COLO829 (cell line): ENCODE data around the gene NEIL3.

Experiments used
- DNase-seq: peaks from one replicate; pipeline ENCODE4 v3.0.0; 2012; ENCODE audit warnings: low spot score

Gene NEIL3

GRCh38 chr4:177371461-177371860 is 61.8 kb downstream of the NEIL3 start:
- no peak for DNase-seq

GRCh38 chr4:177374966-177375365 is 65.3 kb downstream of the NEIL3 start:
- DNase-seq, result no peak

GRCh38 chr4:177375372-177375771 is 65.7 kb downstream of the NEIL3 start:
- DNase-seq, result no peak

- DNase-seq, result no peak
Observed at GRCh38 chr4:177376024-177376423, 66.3 kb downstream of the NEIL3 start.

GRCh38 chr4:177380730-177381287 is 71.1 kb downstream of the NEIL3 start:
- DNase-seq, result no peak

- DNase-seq, result no peak
Observed at GRCh38 chr4:177381762-177382310, 72.2 kb downstream of the NEIL3 start.

GRCh38 chr4:177384856-177385397 is 75.3 kb downstream of the NEIL3 start:
- no peak for DNase-seq

- no peak for DNase-seq
Observed at GRCh38 chr4:177385576-177386277, 76.1 kb downstream of the NEIL3 start.

GRCh38 chr4:177386278-177386815 is 76.7 kb downstream of the NEIL3 start:
- no peak for DNase-seq

- no peak for DNase-seq
Observed at GRCh38 chr4:177391287-177391686, 81.6 kb downstream of the NEIL3 start.

- DNase-seq, result no peak
Observed at GRCh38 chr4:177391953-177392352, 82.3 kb downstream of the NEIL3 start.

GRCh38 chr4:177393236-177393635 is 83.6 kb downstream of the NEIL3 start:
- DNase-seq, result no peak

GRCh38 chr4:177396352-177396751 is 86.7 kb downstream of the NEIL3 start:
- no peak for DNase-seq

GRCh38 chr4:177400030-177400429 is 90.4 kb downstream of the NEIL3 start:
- DNase-seq, result no peak

- DNase-seq, result no peak
Observed at GRCh38 chr4:177401658-177402273, 92.1 kb downstream of the NEIL3 start.

GRCh38 chr4:177403746-177404145 is 94.1 kb downstream of the NEIL3 start:
- no peak for DNase-seq

GRCh38 chr4:177404342-177404741 is 94.7 kb downstream of the NEIL3 start:
- no peak for DNase-seq

- no peak for DNase-seq
Observed at GRCh38 chr4:177404986-177405385, 95.3 kb downstream of the NEIL3 start.

- no peak for DNase-seq
Observed at GRCh38 chr4:177405508-177405907, 95.8 kb downstream of the NEIL3 start.

GRCh38 chr4:177408023-177408422 is 98.3 kb downstream of the NEIL3 start:
- DNase-seq, result no peak

GRCh38 chr4:177410566-177410965 is 100.9 kb downstream of the NEIL3 start:
- no peak for DNase-seq

- DNase-seq, result no peak
Observed at GRCh38 chr4:177411996-177412395, 102.3 kb downstream of the NEIL3 start.
